ENCODE data around the gene RAD51B.

GRCh38 chr14:68727315-68728047 is 907.9 kb downstream of the RAD51B start:
- TF ChIP-seq POLR2A (IDR thresholded peaks at IDR 0.05): no peak
- no peak for TF ChIP-seq CTCF (IDR thresholded peaks at IDR 0.05)
- TF ChIP-seq POLR2AphosphoS5 (IDR thresholded peaks at IDR 0.05): no peak
